Measurements from ENCODE around the gene EGLN1.

The EGLN1 gene

GRCh38 chr1:231396643-231397042 is 25.4 kb downstream of the EGLN1 start:
- DNase-seq (ENCODE audit: low spot score), result no peak
- CTCF ChIA-PET, result interaction anchor here (0.7 kb wide), 1 partner anchor 17 kb away, joined by 3 read pairs; no protein-coding TSS in a partner anchor
- POLR2A ChIA-PET (ENCODE audit: low non-redundant PET), result no interaction called here
- no peak for TF ChIP-seq CTCF (conservative IDR thresholded peaks at IDR 0.05; ENCODE audit: low read depth)
- H3K27ac ChIP-seq, result peak overlapping the region; percentile 71

GRCh38 chr1:231395998-231396390 is 26.1 kb downstream of the EGLN1 start:
- peak overlapping the region; percentile 71 for H3K27ac ChIP-seq
- CTCF ChIA-PET, result no interaction called here
- DNase-seq (ENCODE audit: low spot score), result no peak
- POLR2A ChIA-PET (ENCODE audit: low non-redundant PET), result no interaction called here
- TF ChIP-seq CTCF (conservative IDR thresholded peaks at IDR 0.05; ENCODE audit: low read depth), result no peak

GRCh38 chr1:231395076-231395997 is 26.8 kb downstream of the EGLN1 start:
- ChIA-PET POLR2A (ENCODE audit: low non-redundant PET) (no interaction called here), CTCF (interaction anchor here (0.7 kb wide), 1 partner anchor 1334 kb away, joined by 3 read pairs; no protein-coding TSS in a partner anchor)
- no peak for TF ChIP-seq CTCF (conservative IDR thresholded peaks at IDR 0.05; ENCODE audit: low read depth)
- H3K27ac ChIP-seq, result no peak overlapping the region; the same call in 1 of the 2 replicates
- peak; percentile 77 for DNase-seq (ENCODE audit: low spot score)

GRCh38 chr1:231393668-231394067 is 28.4 kb downstream of the EGLN1 start:
- TF ChIP-seq CTCF (conservative IDR thresholded peaks at IDR 0.05; ENCODE audit: low read depth), result no peak
- DNase-seq (ENCODE audit: low spot score), result no peak
- H3K27ac ChIP-seq, result no peak overlapping the region
- CTCF ChIA-PET, result no interaction called here
- POLR2A ChIA-PET (ENCODE audit: low non-redundant PET), result no interaction called here

- POLR2A ChIA-PET (ENCODE audit: low non-redundant PET), result no interaction called here
- H3K27ac ChIP-seq, result no peak overlapping the region
- DNase-seq (ENCODE audit: low spot score), result no peak
- CTCF ChIA-PET, result no interaction called here
- TF ChIP-seq CTCF (conservative IDR thresholded peaks at IDR 0.05; ENCODE audit: low read depth), result no peak
Observed at GRCh38 chr1:231392389-231393131, 29.5 kb downstream of the EGLN1 start.

- H3K27ac ChIP-seq, result no peak overlapping the region; the same call in 1 of the 2 replicates
- DNase-seq (ENCODE audit: low spot score), result peak; percentile 26
- CTCF ChIA-PET, result interaction anchor here (0.6 kb wide), 1 partner anchor 391 kb away, joined by 3 read pairs; no protein-coding TSS in a partner anchor
- no peak for TF ChIP-seq CTCF (conservative IDR thresholded peaks at IDR 0.05; ENCODE audit: low read depth)
- POLR2A ChIA-PET (ENCODE audit: low non-redundant PET), result no interaction called here
Observed at GRCh38 chr1:231390071-231390470, 32.0 kb downstream of the EGLN1 start.

All from RWPE1 (cell line).